GM23338 (cell line): ENCODE results near the gene BTK. TPM values are rescaled to one million over a fixed set of nuclear protein-coding genes. Genes with fewer than 3 reads are reported as not detected.
A peak's percentile ranks its signal among the peaks of the same experiment; 100 is the strongest.

Source experiments
- ATAC-seq: fragments of 200-7000 bp; cut with Tn5 transposase; 3 replicates; pipeline ENCODE4 v1.9.1; 2020
- DNase-seq: peaks from one replicate; pipeline ENCODE4 v3.0.0-alpha.2; 2015; ENCODE audit warnings: low spot score
- H2AFZ ChIP-seq: fragments of 200-600 bp; sonication (generic); 2 replicates; pipeline ENCODE4 v1.8.0; 2016; ENCODE audit warnings: antibody characterized with exemption, mild to moderate bottlenecking, moderate library complexity
- H3F3A ChIP-seq: fragments of 200-600 bp; sonication (generic); replicated peaks from 2 replicates; pipeline ENCODE4 v1.8.0; 2017; ENCODE audit warnings: antibody characterized with exemption, mixed run types, low read depth
- H3K27ac ChIP-seq: fragments of 200-600 bp; sonication (generic); 2 replicates; pipeline ENCODE4 v1.6.1; 2016; ENCODE audit warnings: low read depth
- H3K27me3 ChIP-seq: fragments of 200-600 bp; sonication (generic); 2 replicates; pipeline ENCODE4 v1.8.0; 2016; ENCODE audit warnings: mild to moderate bottlenecking, mixed run types, moderate library complexity; ENCODE audit not compliant: insufficient read depth
- H3K36me3 ChIP-seq: fragments of 200-600 bp; sonication (generic); 2 replicates; pipeline ENCODE4 v1.8.0; 2016; ENCODE audit warnings: mild to moderate bottlenecking; ENCODE audit not compliant: insufficient read depth
- H3K4me1 ChIP-seq: fragments of 200-600 bp; sonication (generic); 2 replicates; pipeline ENCODE4 v1.8.0; 2016; ENCODE audit warnings: mild to moderate bottlenecking, moderate library complexity; ENCODE audit not compliant: insufficient read depth
- H3K4me2 ChIP-seq: fragments of 200-600 bp; sonication (generic); 2 replicates; pipeline ENCODE4 v1.7.1; 2017; ENCODE audit warnings: mixed run types
- H3K4me3 ChIP-seq: fragments of 200-600 bp; sonication (generic); 2 replicates; pipeline ENCODE4 v1.6.1; 2016; ENCODE audit warnings: mixed run types
- H3K79me2 ChIP-seq: fragments of 200-600 bp; sonication (generic); replicated peaks from 2 replicates; pipeline ENCODE4 v1.8.0; 2017; ENCODE audit warnings: mild to moderate bottlenecking; ENCODE audit not compliant: insufficient read depth
- H3K9me2 ChIP-seq: fragments of 200-600 bp; sonication (generic); 2 replicates; pipeline ENCODE4 v1.8.0; 2017; ENCODE audit not compliant: insufficient read depth
- H4K20me1 ChIP-seq: fragments of 200-600 bp; sonication (generic); replicated peaks from 2 replicates; pipeline ENCODE4 v1.8.0; 2017; ENCODE audit warnings: mild to moderate bottlenecking; ENCODE audit not compliant: insufficient read depth
- H3K27ac Mint-ChIP-seq: 2 replicates; pipeline ENCODE4 v1.8.0; 2020; ENCODE audit warnings: inconsistent platforms, mild to moderate bottlenecking, moderate library complexity, mixed read lengths
- H3K27me3 Mint-ChIP-seq: 3 replicates; pipeline ENCODE4 v1.8.0; 2022; ENCODE audit warnings: low read depth, mild to moderate bottlenecking, moderate library complexity, mixed read lengths, inconsistent platforms; ENCODE audit not compliant: insufficient read depth, poor library complexity
- H3K36me3 Mint-ChIP-seq: 3 replicates; pipeline ENCODE4 v1.8.0; 2021; ENCODE audit warnings: low read depth, mild to moderate bottlenecking, inconsistent platforms, moderate library complexity, mixed read lengths
- H3K4me1 Mint-ChIP-seq: 3 replicates; pipeline ENCODE4 v1.8.0; 2020; ENCODE audit warnings: mild to moderate bottlenecking, inconsistent platforms, mixed read lengths
- H3K4me3 Mint-ChIP-seq: 3 replicates; pipeline ENCODE4 v1.8.0; 2021; ENCODE audit warnings: moderate library complexity, mild to moderate bottlenecking, inconsistent platforms, mixed read lengths
- H3K9me3 Mint-ChIP-seq: 3 replicates; pipeline ENCODE4 v1.8.0; 2020; ENCODE audit warnings: moderate library complexity, mild to moderate bottlenecking, inconsistent platforms, mixed read lengths
- CREB1 ChIP-seq: fragments of 250-450 bp; sonication (Bioruptor Pico); IDR thresholded peaks from 2 replicates; pipeline ENCODE4 v1.5.0; 2020; ENCODE audit warnings: low read depth, mild to moderate bottlenecking, moderate library complexity
- EZH2 ChIP-seq: fragments of 200-600 bp; sonication (generic); IDR thresholded peaks from one replicate; pipeline ENCODE4 v1.8.0; 2017; ENCODE audit warnings: antibody characterized with exemption, mild to moderate bottlenecking, low read depth; ENCODE audit not compliant: unreplicated experiment
- EZH2phosphoT487 ChIP-seq: fragments of 200-600 bp; sonication (generic); IDR thresholded peaks from one replicate; pipeline ENCODE4 v1.8.1; 2018; ENCODE audit warnings: antibody characterized with exemption; ENCODE audit not compliant: unreplicated experiment
- POLR2AphosphoS5 ChIP-seq: IDR thresholded peaks from 2 replicates; pipeline ENCODE4 v1.6.1; 2016; ENCODE audit warnings: antibody characterized with exemption, low read depth
- ZNF114 ChIP-seq: fragments of 250-450 bp; sonication (Bioruptor Pico); IDR thresholded peaks from 2 replicates; pipeline ENCODE4 v1.5.0; 2020; ENCODE audit warnings: mild to moderate bottlenecking, moderate library complexity
- ZNF331 ChIP-seq: fragments of 250-450 bp; sonication (Bioruptor Pico); IDR thresholded peaks from 2 replicates; pipeline ENCODE4 v1.5.0; 2020; ENCODE audit warnings: low read depth, mild to moderate bottlenecking, moderate library complexity
- polyA plus RNA-seq: library from polyadenylated mRNA; unstranded; fragments of >200 nt; fragmentation: Nextera tagmentation; extraction: Ambion mirVana; gene quantifications from 2 replicates; pipeline ENCODE4 v1.2.1, GENCODE V29; 2016
- total RNA-seq: library from RNA; depleted of rRNA; stranded (reverse); fragments of >200 nt; shearing (Covaris generic); gene quantifications from 2 replicates; pipeline ENCODE4 v1.2.3, GENCODE V29; 2014
- TF ChIP-seq, protein P1 (sequence below): IDR thresholded peaks from one replicate; pipeline ENCODE4 v1.6.1; 2018; ENCODE audit warnings: antibody characterized with exemption; ENCODE audit not compliant: unreplicated experiment
- TF ChIP-seq, protein P2 (sequence below): IDR thresholded peaks from 2 replicates; pipeline ENCODE4 v1.6.1; 2016; ENCODE audit warnings: antibody characterized with exemption
- TF ChIP-seq, protein P3 (sequence below), 2 experiments: fragments of 200-600 bp in 1 of 2; sonication (generic) in 1 of 2; conservative IDR thresholded peaks; 2 replicates each; pipeline versions ENCODE4 v1.5.1 to v1.6.1; 2016 to 2017; ENCODE audit warnings: antibody characterized with exemption in 2 of 2, low read depth in 2 of 2, mild to moderate bottlenecking in 2 of 2, moderate library complexity in 1 of 2

Gene BTK
- total and polyA plus RNA-seq, 2 experiments from 2014 or later, result 0.19 to 0.31 TPM

DNA sequence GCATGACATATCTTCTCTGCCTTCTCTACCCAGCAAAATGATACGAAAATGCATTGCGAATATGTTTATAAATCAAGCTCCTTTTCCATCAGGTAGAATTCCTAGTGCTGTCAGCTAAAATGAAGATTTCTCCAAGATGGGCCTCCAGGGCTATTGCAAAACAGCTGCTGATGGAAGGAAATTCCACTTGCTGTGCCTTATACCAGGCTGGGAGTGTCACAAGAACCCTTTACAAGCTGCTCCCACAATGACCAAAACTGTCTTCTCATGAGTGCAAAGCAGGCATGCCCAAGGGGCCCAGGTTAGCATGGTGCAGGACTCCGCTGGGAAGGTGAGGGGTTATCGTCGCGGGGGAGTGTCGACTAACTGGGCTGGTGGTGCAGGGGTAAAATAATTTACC, 30.7 kb upstream of the BTK start:
- Histone ChIP-seq H3K27ac (no peak overlapping the region), H3K27me3 (no peaks in the 10 kb centered on the region), H3K4me3 (no peak overlapping the region), H3K36me3 (no peaks in the 10 kb centered on the region; the same call in 1 of the 2 replicates), H3F3A (no peaks in the 10 kb centered on the region), H3K9me2 (no peaks in the 10 kb centered on the region), H4K20me1 (no peaks in the 10 kb centered on the region), H3K4me1 (no peaks in the 10 kb centered on the region; the same call in 1 of the 2 replicates), H3K4me2 (no peak overlapping the region), H3K79me2 (peaks cover 8% of the 10 kb centered on the region), H2AFZ (peak overlapping the region; percentile 23; the same call in 1 of the 2 replicates)
- Mint-ChIP-seq H3K4me3 (no peak overlapping the region), H3K9me3 (no peaks in the 10 kb centered on the region), H3K27ac (no peak overlapping the region), H3K27me3 (peaks cover 10% of the 10 kb centered on the region), H3K4me1 (peaks cover 27% of the 10 kb centered on the region), H3K36me3 (peaks cover 30% of the 10 kb centered on the region)
- ATAC-seq, result no peak
- DNase-seq, result no peak
- TF ChIP-seq, protein P1, sequence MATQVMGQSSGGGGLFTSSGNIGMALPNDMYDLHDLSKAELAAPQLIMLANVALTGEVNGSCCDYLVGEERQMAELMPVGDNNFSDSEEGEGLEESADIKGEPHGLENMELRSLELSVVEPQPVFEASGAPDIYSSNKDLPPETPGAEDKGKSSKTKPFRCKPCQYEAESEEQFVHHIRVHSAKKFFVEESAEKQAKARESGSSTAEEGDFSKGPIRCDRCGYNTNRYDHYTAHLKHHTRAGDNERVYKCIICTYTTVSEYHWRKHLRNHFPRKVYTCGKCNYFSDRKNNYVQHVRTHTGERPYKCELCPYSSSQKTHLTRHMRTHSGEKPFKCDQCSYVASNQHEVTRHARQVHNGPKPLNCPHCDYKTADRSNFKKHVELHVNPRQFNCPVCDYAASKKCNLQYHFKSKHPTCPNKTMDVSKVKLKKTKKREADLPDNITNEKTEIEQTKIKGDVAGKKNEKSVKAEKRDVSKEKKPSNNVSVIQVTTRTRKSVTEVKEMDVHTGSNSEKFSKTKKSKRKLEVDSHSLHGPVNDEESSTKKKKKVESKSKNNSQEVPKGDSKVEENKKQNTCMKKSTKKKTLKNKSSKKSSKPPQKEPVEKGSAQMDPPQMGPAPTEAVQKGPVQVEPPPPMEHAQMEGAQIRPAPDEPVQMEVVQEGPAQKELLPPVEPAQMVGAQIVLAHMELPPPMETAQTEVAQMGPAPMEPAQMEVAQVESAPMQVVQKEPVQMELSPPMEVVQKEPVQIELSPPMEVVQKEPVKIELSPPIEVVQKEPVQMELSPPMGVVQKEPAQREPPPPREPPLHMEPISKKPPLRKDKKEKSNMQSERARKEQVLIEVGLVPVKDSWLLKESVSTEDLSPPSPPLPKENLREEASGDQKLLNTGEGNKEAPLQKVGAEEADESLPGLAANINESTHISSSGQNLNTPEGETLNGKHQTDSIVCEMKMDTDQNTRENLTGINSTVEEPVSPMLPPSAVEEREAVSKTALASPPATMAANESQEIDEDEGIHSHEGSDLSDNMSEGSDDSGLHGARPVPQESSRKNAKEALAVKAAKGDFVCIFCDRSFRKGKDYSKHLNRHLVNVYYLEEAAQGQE, result no peak
- no peak for TF ChIP-seq EZH2
- TF ChIP-seq, protein P2, sequence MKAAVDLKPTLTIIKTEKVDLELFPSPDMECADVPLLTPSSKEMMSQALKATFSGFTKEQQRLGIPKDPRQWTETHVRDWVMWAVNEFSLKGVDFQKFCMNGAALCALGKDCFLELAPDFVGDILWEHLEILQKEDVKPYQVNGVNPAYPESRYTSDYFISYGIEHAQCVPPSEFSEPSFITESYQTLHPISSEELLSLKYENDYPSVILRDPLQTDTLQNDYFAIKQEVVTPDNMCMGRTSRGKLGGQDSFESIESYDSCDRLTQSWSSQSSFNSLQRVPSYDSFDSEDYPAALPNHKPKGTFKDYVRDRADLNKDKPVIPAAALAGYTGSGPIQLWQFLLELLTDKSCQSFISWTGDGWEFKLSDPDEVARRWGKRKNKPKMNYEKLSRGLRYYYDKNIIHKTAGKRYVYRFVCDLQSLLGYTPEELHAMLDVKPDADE, result no peak

DNA sequence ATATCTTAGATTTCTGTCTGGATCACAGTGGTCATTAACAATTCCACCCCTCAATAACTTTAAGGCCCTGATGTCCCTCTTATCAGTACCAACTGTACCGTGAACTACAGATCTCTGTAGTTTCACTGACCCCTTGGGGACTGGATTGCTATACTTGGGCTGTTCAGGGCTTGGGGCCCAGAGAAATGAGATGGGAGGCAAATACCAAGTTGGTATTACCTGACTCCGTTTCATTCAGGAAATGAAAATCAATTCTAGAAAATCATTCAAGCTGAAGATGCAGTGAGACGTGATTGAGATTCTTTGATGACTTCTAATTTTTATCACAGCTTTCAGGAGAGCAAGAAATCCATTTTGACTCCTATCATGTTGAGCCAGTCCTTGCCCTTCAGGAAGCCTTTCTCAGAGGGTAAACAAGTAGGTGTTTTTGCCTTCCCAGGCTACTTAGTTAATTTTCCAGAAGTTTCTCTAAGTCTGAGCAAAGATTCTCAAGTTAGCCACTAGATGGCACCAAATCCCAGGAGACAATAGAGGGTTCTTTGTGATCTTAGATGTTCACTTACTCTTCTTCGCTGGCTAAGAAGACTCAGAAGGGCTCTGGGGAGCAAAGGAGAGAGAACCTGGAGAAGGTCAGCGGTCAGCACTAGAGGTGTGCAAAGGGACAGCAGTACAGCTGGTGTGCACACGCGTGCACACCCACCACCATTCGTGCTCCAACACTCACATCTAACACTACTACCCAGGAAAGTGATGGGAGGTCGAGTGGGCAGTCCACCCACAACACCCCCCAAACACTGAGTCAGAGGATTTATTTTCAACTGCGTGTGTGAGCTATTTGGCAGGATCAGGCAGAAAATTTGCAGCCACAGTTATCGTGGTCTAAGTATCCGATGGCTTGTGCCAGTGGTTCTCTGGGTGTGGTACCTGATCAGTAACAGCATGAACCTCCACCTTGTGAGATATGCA, 29.5 kb upstream of the BTK start:
- no peak overlapping the region for H2AFZ ChIP-seq
- peaks cover 23% of the 10 kb centered on the region for H3K36me3 Mint-ChIP-seq
- H3K27me3 Mint-ChIP-seq, result peaks cover 10% of the 10 kb centered on the region
- no peaks in the 10 kb centered on the region for H3K9me3 Mint-ChIP-seq
- ATAC-seq (peak; percentile 38), DNase-seq (peak; percentile 75)
- no peak overlapping the region for H3K4me3 ChIP-seq
- no peak overlapping the region for H3K4me3 Mint-ChIP-seq
- H3K27me3 ChIP-seq, result no peaks in the 10 kb centered on the region
- no peaks in the 10 kb centered on the region; the same call in 1 of the 2 replicates for H3K4me1 ChIP-seq
- H3K27ac ChIP-seq, result peak overlapping the region; percentile 89
- no peak overlapping the region for H3K4me2 ChIP-seq
- H3K27ac Mint-ChIP-seq, result peak overlapping the region; percentile 90
- no peaks in the 10 kb centered on the region for H3F3A ChIP-seq
- H3K79me2 ChIP-seq, result peaks cover 20% of the 10 kb centered on the region
- no peaks in the 10 kb centered on the region; the same call in 1 of the 2 replicates for H3K36me3 ChIP-seq
- H4K20me1 ChIP-seq, result no peaks in the 10 kb centered on the region
- H3K4me1 Mint-ChIP-seq, result peaks cover 31% of the 10 kb centered on the region
- H3K9me2 ChIP-seq, result no peaks in the 10 kb centered on the region
- TF ChIP-seq ZNF331 (no peak), EZH2phosphoT487 (no peak), ZNF114 (CRISPR knock-in tag) (no peak), CREB1 (CRISPR knock-in tag) (no peak), POLR2AphosphoS5 (no peak)
- TF ChIP-seq, protein P2, result no peak
- TF ChIP-seq, protein P3, sequence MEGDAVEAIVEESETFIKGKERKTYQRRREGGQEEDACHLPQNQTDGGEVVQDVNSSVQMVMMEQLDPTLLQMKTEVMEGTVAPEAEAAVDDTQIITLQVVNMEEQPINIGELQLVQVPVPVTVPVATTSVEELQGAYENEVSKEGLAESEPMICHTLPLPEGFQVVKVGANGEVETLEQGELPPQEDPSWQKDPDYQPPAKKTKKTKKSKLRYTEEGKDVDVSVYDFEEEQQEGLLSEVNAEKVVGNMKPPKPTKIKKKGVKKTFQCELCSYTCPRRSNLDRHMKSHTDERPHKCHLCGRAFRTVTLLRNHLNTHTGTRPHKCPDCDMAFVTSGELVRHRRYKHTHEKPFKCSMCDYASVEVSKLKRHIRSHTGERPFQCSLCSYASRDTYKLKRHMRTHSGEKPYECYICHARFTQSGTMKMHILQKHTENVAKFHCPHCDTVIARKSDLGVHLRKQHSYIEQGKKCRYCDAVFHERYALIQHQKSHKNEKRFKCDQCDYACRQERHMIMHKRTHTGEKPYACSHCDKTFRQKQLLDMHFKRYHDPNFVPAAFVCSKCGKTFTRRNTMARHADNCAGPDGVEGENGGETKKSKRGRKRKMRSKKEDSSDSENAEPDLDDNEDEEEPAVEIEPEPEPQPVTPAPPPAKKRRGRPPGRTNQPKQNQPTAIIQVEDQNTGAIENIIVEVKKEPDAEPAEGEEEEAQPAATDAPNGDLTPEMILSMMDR (conservative IDR thresholded peaks at IDR 0.05; ENCODE audit: low read depth in 2 of 2), result peak; percentile 63 to 66
